Heart left ventricle (tissue), 13 donors: Measurements from ENCODE around the gene ENKD1.

Source experiments
- CTCF ChIP-seq, 12 donors: fragments of 200-600 bp; sonication (generic) in 4 of 12; IDR thresholded peaks; one replicate each; pipeline versions ENCODE4 v1.5.0 to v1.8.0; 2018 to 2022; ENCODE audit warnings: antibody characterized with exemption in 12 of 12, mild to moderate bottlenecking in 5 of 12
- POLR2A ChIP-seq, 2 donors: fragments of 450-650 bp; IDR thresholded peaks; one replicate each; pipeline ENCODE4 v1.6.1; 2017; ENCODE audit warnings: antibody characterized with exemption in 2 of 2, mild to moderate bottlenecking in 2 of 2, moderate library complexity in 2 of 2
- donor health status: ischemic (EF 13 %, LVEDD 7.1; RV severe dilation, severe dysfunction).
- donor health status: DM: no; HTN: yes; CAD: no.
- donor health status: DM: no; HTN: no; CAD: no.
- donor health status: ischemic (EF 25% LVEDD 6.9; RV normal size, moderate dysfunction).
- donor health status: ischemic (EF 25% LVEDD 5.7; RV mildly dilated, moderate dysfunction).
- donor health status: ischemic (EF 35%, LVEDD 5.7; RV mildly dilated, moderate dysfunction).
- donor health status: nonischemic (EF 11% LVEDD 7.7; RV severe dilation, severe dysfunction).
- donor health status: DM: yes; HTN: yes; CAD: no.
- donor health status: PGD.
- donor health status: ischemic (EF 29% LVEDD 5.4; RV normal size, mild dysfunction).
- donor health status: nonischemic (EF 23%, LVEDD 6.1; RV moderate dilation, normal function).

DNA sequence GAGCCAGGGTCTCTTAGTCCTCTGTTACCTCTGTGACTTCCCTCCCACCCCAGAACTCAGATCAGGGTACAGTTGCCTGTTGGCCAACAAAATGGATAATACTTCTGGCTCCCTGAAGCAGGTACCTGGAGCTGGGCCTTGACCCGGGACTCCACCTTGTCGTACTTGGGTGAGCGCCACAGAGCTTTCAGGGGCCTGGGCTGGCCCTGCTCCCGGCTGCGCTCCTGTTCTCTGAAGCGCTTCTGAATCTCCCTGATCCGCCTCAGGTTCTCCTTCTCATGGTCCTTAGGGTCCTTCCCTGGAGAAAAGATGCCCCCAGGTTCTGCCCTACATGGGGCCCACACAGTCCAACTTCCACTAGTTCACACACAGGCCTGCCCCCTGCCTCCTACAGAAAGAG, 1.7 kb downstream of the ENKD1 start:
- TF ChIP-seq POLR2A (IDR thresholded peaks at IDR 0.05) (no peak), CTCF (IDR thresholded peaks at IDR 0.05) (no peak)
